HG02938 (cell line): ENCODE data around the gene UTS2B.

Source experiments
- ATAC-seq: cut with Tn5 transposase; IDR thresholded peaks from one replicate; pipeline ENCODE4 v1.9.1; 2021; ENCODE audit warnings: mild to moderate bottlenecking, moderate library complexity; ENCODE audit not compliant: unreplicated experiment

The UTS2B gene

GRCh38 chr3:191329654-191330529, at the start of gene UTS2B:
TSS of gene UTS2B (minus strand) at chr3:191330526. CDS start at chr3:191282189, 48,337 bp downstream.
- ATAC-seq, result peak; percentile 27

GRCh38 chr3:191380001-191380400, 49.7 kb upstream of the UTS2B start:
- no peak for ATAC-seq

GRCh38 chr3:191379446-191379845, 49.1 kb upstream of the UTS2B start:
- ATAC-seq, result no peak

GRCh38 chr3:191378142-191378812, 48.0 kb upstream of the UTS2B start:
- no peak for ATAC-seq

GRCh38 chr3:191376516-191377141, 46.3 kb upstream of the UTS2B start:
- no peak for ATAC-seq

GRCh38 chr3:191373327-191373726, 43.0 kb upstream of the UTS2B start:
- no peak for ATAC-seq

GRCh38 chr3:191372122-191372521, 41.8 kb upstream of the UTS2B start:
- ATAC-seq, result no peak

GRCh38 chr3:191369616-191370010, 39.3 kb upstream of the UTS2B start:
- ATAC-seq, result no peak

GRCh38 chr3:191368755-191369615, 38.7 kb upstream of the UTS2B start:
- no peak for ATAC-seq

- no peak for ATAC-seq
Measured at GRCh38 chr3:191366675-191367074, 36.3 kb upstream of the UTS2B start.

GRCh38 chr3:191363221-191363620, 32.9 kb upstream of the UTS2B start:
- no peak for ATAC-seq

- no peak for ATAC-seq
Measured at GRCh38 chr3:191362524-191363090, 32.3 kb upstream of the UTS2B start.

GRCh38 chr3:191362037-191362436, 31.7 kb upstream of the UTS2B start:
- no peak for ATAC-seq

- ATAC-seq, result no peak
Measured at GRCh38 chr3:191361456-191361855, 31.1 kb upstream of the UTS2B start.

GRCh38 chr3:191360620-191361019, 30.3 kb upstream of the UTS2B start:
- no peak for ATAC-seq

- no peak for ATAC-seq
Measured at GRCh38 chr3:191358929-191359328, 28.6 kb upstream of the UTS2B start.

- no peak for ATAC-seq
Measured at GRCh38 chr3:191357909-191358308, 27.6 kb upstream of the UTS2B start.

GRCh38 chr3:191356631-191357439, 26.5 kb upstream of the UTS2B start:
- ATAC-seq, result no peak

- ATAC-seq, result peak; percentile 84
Measured at GRCh38 chr3:191355406-191355805, 25.1 kb upstream of the UTS2B start.
